GM12892 (cell line): ENCODE results near the gene KCNG3.

ENCODE experiments used
- POLR2A ChIP-seq: IDR thresholded peaks from 2 replicates; pipeline ENCODE4 v1.6.1; 2011; ENCODE audit warnings: low read depth, low read length, control low read depth
- POLR2AphosphoS5 ChIP-seq: IDR thresholded peaks from 2 replicates; pipeline ENCODE4 v1.6.1; 2011; ENCODE audit warnings: low read depth, low read length, control low read depth
- TAF1 ChIP-seq: IDR thresholded peaks from 2 replicates; pipeline ENCODE4 v1.6.1; 2011; ENCODE audit warnings: low read depth, mild to moderate bottlenecking, control low read depth, low read length, borderline replicate concordance

GRCh38 chr2:42513252-42513918 is 19.6 kb upstream of the KCNG3 start:
- TF ChIP-seq POLR2AphosphoS5 (no peak), POLR2A (no peak), TAF1 (no peak)
